ENCODE results near the gene AATK. TPM values are rescaled to one million over a fixed set of nuclear protein-coding genes. Genes with fewer than 3 reads are reported as not detected.

Gene AATK
- total and polyA plus RNA-seq, 2 of the 13 experiments (the other 11 are each of a cell fraction or from before 2014, with no cell fraction given) = 2.9 to 8.4 TPM

GRCh38 chr17:81152288-81152828 lies 13.7 kb downstream of the AATK start:
- ChIA-PET CTCF (ENCODE audit: low intra/inter-chr PET ratio, low total read pairs) (no interaction called here), POLR2A (interaction anchor here (1.3 kb wide), 1 partner anchor 13 kb away, joined by 4 read pairs; the partner anchor contains the start of gene PVALEF)
- TF ChIP-seq SMAD1 (CRISPR knock-in tag; IDR thresholded peaks at IDR 0.05; ENCODE audit: borderline replicate concordance, low read depth) = no peak
- TF ChIP-seq SMARCE1 (IDR thresholded peaks at IDR 0.05; ENCODE audit: borderline replicate concordance) = no peak
- TF ChIP-seq MXD4 (CRISPR knock-in tag; IDR thresholded peaks at IDR 0.05) = no peak
- peak; percentile 74 for TF ChIP-seq ZNF770 (CRISPR knock-in tag; IDR thresholded peaks at IDR 0.05)
- TF ChIP-seq AKAP8 (CRISPR knock-in tag; IDR thresholded peaks at IDR 0.05) = no peak
- no peak for TF ChIP-seq ZNF362 (CRISPR knock-in tag; IDR thresholded peaks at IDR 0.05; ENCODE audit: borderline replicate concordance)
- 79% methylated on average over 8 of the region's 8 CpGs for WGBS (ENCODE audit: low lambda C conversion rate)
- no TSS peak for BruUV-seq (replicated peaks)
- in situ Hi-C loops (cut with HindIII; ENCODE audit: extremely low pct_ligation_motif_present, low pct_unique_long_range_greater_than_20kb) (no loop called here), intact Hi-C loops (cut with micrococcal nuclease; ENCODE audit: unreplicated experiment) (no loop called here)
- Histone ChIP-seq H4K20me1 (ENCODE audit: insufficient read depth, low read length) (no peaks in the 10 kb centered on the region), H3K4me3 (replicated peaks in 1 of 3; ENCODE audit: insufficient read depth in 1 of 3, low read depth in 2 of 3, low read length in 3 of 3) (no peak overlapping the region), H3K4me1 (ENCODE audit: insufficient read depth, low read length) (peaks cover 4% of the 10 kb centered on the region; the same call in 1 of the 2 replicates), H2AFZ (ENCODE audit: low read length) (no peak overlapping the region), H3K36me3 (replicated peaks in 1 of 2; ENCODE audit: control insufficient read depth in 1 of 2, insufficient read depth in 2 of 2, low read length in 2 of 2) (no peaks in the 10 kb centered on the region), H3K9ac (ENCODE audit: insufficient read depth, low read depth, low read length) (no peak overlapping the region), H3K79me2 (ENCODE audit: insufficient read depth, low read length) (no peaks in the 10 kb centered on the region), H3K4me2 (ENCODE audit: low read depth, low read length) (no peak overlapping the region), H3K27me3 (ENCODE audit: control insufficient read depth in 1 of 2, insufficient read depth in 2 of 2, low read length in 2 of 2) (no peaks in the 10 kb centered on the region), H3K27ac (ENCODE audit: extremely low read length, insufficient read depth, low read length) (no peak overlapping the region), H3K9me3 (ENCODE audit: low read length) (no peaks in the 10 kb centered on the region)
- FAIRE-seq = peak; percentile 39
- no peak for DNase-seq (ENCODE audit: low spot score)
- no peak for ATAC-seq

Data from HepG2 (cell line).